Caco-2 (cell line): Measurements from ENCODE around the gene GALNT18. TPM values are rescaled to one million over a fixed set of nuclear protein-coding genes. Genes with fewer than 3 reads are reported as not detected.

Source experiments
- BruUV-seq: library from RNA; stranded (reverse); fragments of 400-500 nt; replicated peaks from 2 replicates; lab custom pipeline; 2021; lab: Mats Ljungman, UMichigan
- CTCF ChIA-PET: fragments of 300-600 bp; sonication (Branson Sonifier 250); formaldehyde crosslinking; loops from one replicate; lab custom pipeline; 2022; ENCODE audit warnings: antibody characterized with exemption; lab: Charles Lee
- POLR2A ChIA-PET: fragments of 300-600 bp; sonication (Branson Sonifier 250); formaldehyde crosslinking; loops from one replicate; lab custom pipeline; 2022; ENCODE audit warnings: antibody characterized with exemption; lab: Charles Lee
- DNase-seq, 2 experiments: peaks; one replicate each; pipeline versions ENCODE4 v3.0.0 to v3.0.0-alpha.2; 2020 to 2022
- H3K27me3 ChIP-seq: replicated peaks from 2 replicates; pipeline ENCODE4 v1.6.0; 2011; ENCODE audit warnings: low read length; ENCODE audit not compliant: control insufficient read depth, insufficient read depth
- H3K36me3 ChIP-seq: 2 replicates; pipeline ENCODE4 v1.5.1; 2011; ENCODE audit warnings: low read length; ENCODE audit not compliant: control insufficient read depth, insufficient read depth
- H3K4me1 ChIP-seq: fragments of 250-450 bp; sonication (Bioruptor Pico); 2 replicates; pipeline ENCODE4 v1.5.1; 2020; ENCODE audit warnings: mild to moderate bottlenecking
- H3K4me3 ChIP-seq: 2 replicates; pipeline ENCODE4 v1.5.1; 2011; ENCODE audit warnings: low read depth, mild to moderate bottlenecking, control low read depth, low read length
- H3K9me3 ChIP-seq: fragments of 250-450 bp; sonication (Bioruptor Pico); 2 replicates; pipeline ENCODE4 v1.5.1; 2020; ENCODE audit warnings: mild to moderate bottlenecking, moderate library complexity
- H3K27ac Mint-ChIP-seq: one replicate; pipeline ENCODE4 v1.8.0; 2022; ENCODE audit warnings: mixed read lengths; ENCODE audit not compliant: unreplicated experiment
- H3K27me3 Mint-ChIP-seq: one replicate; pipeline ENCODE4 v1.8.0; 2022; ENCODE audit warnings: mixed read lengths; ENCODE audit not compliant: insufficient read depth, unreplicated experiment
- H3K36me3 Mint-ChIP-seq: one replicate; pipeline ENCODE4 v1.8.0; 2022; ENCODE audit warnings: mild to moderate bottlenecking, mixed read lengths; ENCODE audit not compliant: insufficient read depth, unreplicated experiment
- H3K4me1 Mint-ChIP-seq: one replicate; pipeline ENCODE4 v1.8.0; 2022; ENCODE audit warnings: low read depth, mixed read lengths; ENCODE audit not compliant: unreplicated experiment
- H3K4me3 Mint-ChIP-seq: one replicate; pipeline ENCODE4 v1.8.0; 2022; ENCODE audit warnings: mild to moderate bottlenecking, moderate library complexity, mixed read lengths; ENCODE audit not compliant: unreplicated experiment
- H3K9me3 Mint-ChIP-seq: one replicate; pipeline ENCODE4 v1.8.0; 2022; ENCODE audit warnings: mixed read lengths; ENCODE audit not compliant: unreplicated experiment
- CTCF ChIP-seq, 2 experiments: fragments of 200-600 bp in 1 of 2; IDR thresholded peaks; 1 replicate in 1 of 2; 2 replicates in 1 of 2; pipeline versions ENCODE4 v1.5.1 to v1.8.0; 2011 to 2022; ENCODE audit warnings: antibody characterized with exemption in 1 of 2, control low read depth in 1 of 2, inconsistent platforms in 1 of 2, low read depth in 1 of 2, low read length in 1 of 2, mild to moderate bottlenecking in 1 of 2, moderate library complexity in 1 of 2; ENCODE audit not compliant: insufficient read depth in 1 of 2, severe bottlenecking in 1 of 2, unreplicated experiment in 1 of 2
- intact Hi-C: fragments of 100-400 bp; cut with micrococcal nuclease; formaldehyde crosslinking; loops from one replicate; pipeline ENCODE4 v1.10.0; 2022; ENCODE audit not compliant: unreplicated experiment
- total RNA-seq: library from RNA; stranded (reverse); gene quantifications from 2 replicates; pipeline ENCODE4 v1.2.3, GENCODE V29; 2022

GALNT18 gene
- total RNA-seq, 1 experiment from 2014 or later = 0.43 TPM

GRCh38 chr11:11629368-11629767, 7.6 kb upstream of the GALNT18 start:
- intact Hi-C loops = no loop called here
- Mint-ChIP-seq H3K4me3 (no peak overlapping the region), H3K4me1 (no peaks in the 10 kb centered on the region), H3K27ac (no peak overlapping the region), H3K9me3 (no peaks in the 10 kb centered on the region), H3K27me3 (peaks cover 18% of the 10 kb centered on the region), H3K36me3 (no peaks in the 10 kb centered on the region)
- Histone ChIP-seq H3K9me3 (peaks cover 4% of the 10 kb centered on the region; the same call in 1 of the 2 replicates), H3K4me3 (no peak overlapping the region), H3K4me1 (no peaks in the 10 kb centered on the region), H3K36me3 (no peaks in the 10 kb centered on the region), H3K27me3 (peaks cover 1% of the 10 kb centered on the region)
- no peak for TF ChIP-seq CTCF (IDR thresholded peaks at IDR 0.05; ENCODE audit: insufficient read depth in 1 of 2, low read depth in 1 of 2, low read length in 1 of 2, severe bottlenecking in 1 of 2, unreplicated experiment in 1 of 2)
- ChIA-PET CTCF (no interaction called here), POLR2A (no interaction called here)
- BruUV-seq = no TSS peak
- DNase-seq = no peak

GRCh38 chr11:11628651-11629050, 6.8 kb upstream of the GALNT18 start:
- Mint-ChIP-seq H3K9me3 (no peaks in the 10 kb centered on the region), H3K36me3 (no peaks in the 10 kb centered on the region), H3K27me3 (peaks cover 20% of the 10 kb centered on the region), H3K4me3 (no peak overlapping the region), H3K4me1 (no peaks in the 10 kb centered on the region), H3K27ac (no peak overlapping the region)
- ChIA-PET CTCF (no interaction called here), POLR2A (no interaction called here)
- no TSS peak for BruUV-seq
- peaks cover 2% of the 10 kb centered on the region for H3K27me3 ChIP-seq
- no peaks in the 10 kb centered on the region for H3K4me1 ChIP-seq
- DNase-seq = no peak
- intact Hi-C loops = no loop called here
- H3K4me3 ChIP-seq = no peak overlapping the region
- no peak for TF ChIP-seq CTCF (IDR thresholded peaks at IDR 0.05; ENCODE audit: insufficient read depth in 1 of 2, low read depth in 1 of 2, low read length in 1 of 2, severe bottlenecking in 1 of 2, unreplicated experiment in 1 of 2)
- H3K36me3 ChIP-seq = no peaks in the 10 kb centered on the region
- peaks cover 4% of the 10 kb centered on the region; the same call in 1 of the 2 replicates for H3K9me3 ChIP-seq

DNA sequence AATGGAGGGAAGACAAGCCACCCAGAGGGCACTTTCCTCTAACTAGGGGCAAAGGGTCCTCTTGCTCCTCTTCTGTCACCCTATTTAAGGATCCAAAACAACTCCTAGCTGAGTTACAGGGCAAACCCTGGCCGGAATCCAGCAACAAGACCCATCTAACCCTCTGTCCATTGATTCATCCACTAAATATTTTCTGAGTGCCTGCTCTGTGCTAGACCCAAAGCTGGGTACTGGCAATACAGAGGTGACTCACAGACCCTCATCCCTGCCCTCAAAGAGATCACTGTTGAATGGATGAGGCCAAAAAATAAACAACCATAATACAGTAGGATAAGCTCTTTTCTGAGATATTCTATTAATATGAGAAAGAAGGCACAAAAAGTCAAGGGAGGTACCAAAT, 4.3 kb upstream of the GALNT18 start:
- intact Hi-C loops = no loop called here
- Mint-ChIP-seq H3K9me3 (no peaks in the 10 kb centered on the region), H3K27me3 (peaks cover 24% of the 10 kb centered on the region), H3K27ac (no peak overlapping the region), H3K4me3 (no peak overlapping the region), H3K36me3 (no peaks in the 10 kb centered on the region), H3K4me1 (peaks cover 8% of the 10 kb centered on the region)
- H3K36me3 ChIP-seq = no peaks in the 10 kb centered on the region
- ChIA-PET POLR2A (no interaction called here), CTCF (no interaction called here)
- H3K27me3 ChIP-seq = peaks cover 2% of the 10 kb centered on the region
- H3K9me3 ChIP-seq = no peaks in the 10 kb centered on the region
- no TSS peak for BruUV-seq
- DNase-seq = no peak
- peaks cover 12% of the 10 kb centered on the region; the same call in 1 of the 2 replicates for H3K4me1 ChIP-seq
- H3K4me3 ChIP-seq = no peak overlapping the region
- no peak for TF ChIP-seq CTCF (IDR thresholded peaks at IDR 0.05; ENCODE audit: insufficient read depth in 1 of 2, low read depth in 1 of 2, low read length in 1 of 2, severe bottlenecking in 1 of 2, unreplicated experiment in 1 of 2)
